H9 (cell line): ENCODE measurements around the gene PREX1. TPM values are rescaled to one million over a fixed set of nuclear protein-coding genes. Genes with fewer than 3 reads are reported as not detected.

Experiments
- DNase-seq: peaks from one replicate; pipeline ENCODE4 v3.0.0-alpha.2; 2017
- H2AFZ ChIP-seq: one replicate; pipeline ENCODE4 v1.6.1; 2013; ENCODE audit warnings: mild to moderate bottlenecking, low read length, control low read depth, moderate library complexity
- H2AK5ac ChIP-seq: 2 replicates; pipeline ENCODE4 v1.6.1; 2013; ENCODE audit warnings: low read length, control low read depth, mixed read lengths; ENCODE audit not compliant: insufficient read length
- H2BK120ac ChIP-seq: one replicate; pipeline ENCODE4 v1.6.1; 2013; ENCODE audit warnings: low read depth, mild to moderate bottlenecking, low read length, control low read depth, inconsistent platforms; ENCODE audit not compliant: poor library complexity, severe bottlenecking
- H2BK12ac ChIP-seq: 2 replicates; pipeline ENCODE4 v1.6.1; 2013; ENCODE audit warnings: low read length, control low read depth, mixed read lengths, low read depth; ENCODE audit not compliant: insufficient read length
- H2BK15ac ChIP-seq: 2 replicates; pipeline ENCODE4 v1.6.1; 2013; ENCODE audit warnings: low read depth, low read length, control low read depth
- H2BK20ac ChIP-seq: one replicate; pipeline ENCODE4 v1.6.1; 2013; ENCODE audit warnings: low read depth, mild to moderate bottlenecking, low read length, control low read depth, inconsistent platforms; ENCODE audit not compliant: poor library complexity, severe bottlenecking
- H2BK5ac ChIP-seq: 2 replicates; pipeline ENCODE4 v1.6.1; 2013; ENCODE audit warnings: low read length, control low read depth, mixed read lengths; ENCODE audit not compliant: insufficient read length
- H3K14ac ChIP-seq: 2 replicates; pipeline ENCODE4 v1.6.1; 2013; ENCODE audit warnings: low read length, control low read depth; ENCODE audit not compliant: insufficient read depth
- H3K18ac ChIP-seq: 2 replicates; pipeline ENCODE4 v1.6.1; 2013; ENCODE audit warnings: low read depth, mild to moderate bottlenecking, mixed read lengths, low read length, control low read depth; ENCODE audit not compliant: insufficient read length
- H3K23ac ChIP-seq: 2 replicates; pipeline ENCODE4 v1.6.1; 2013; ENCODE audit warnings: low read length, control low read depth, mixed read lengths, low read depth; ENCODE audit not compliant: insufficient read length
- H3K23me2 ChIP-seq: 2 replicates; pipeline ENCODE4 v1.6.1; 2013; ENCODE audit warnings: low read depth, mild to moderate bottlenecking, mixed read lengths, low read length, control low read depth; ENCODE audit not compliant: insufficient read length, poor library complexity, severe bottlenecking
- H3K27ac ChIP-seq: 2 replicates; pipeline ENCODE4 v1.5.1; 2013; ENCODE audit warnings: low read length, control low read depth, mixed read lengths, low read depth; ENCODE audit not compliant: insufficient read length
- H3K27me3 ChIP-seq: 2 replicates; pipeline ENCODE4 v1.6.1; 2013; ENCODE audit warnings: low read length, control low read depth, inconsistent platforms; ENCODE audit not compliant: insufficient read depth
- H3K4ac ChIP-seq: 2 replicates; pipeline ENCODE4 v1.6.1; 2013; ENCODE audit warnings: low read depth, mild to moderate bottlenecking, control low read depth, inconsistent platforms, low read length, moderate library complexity
- H3K4me1 ChIP-seq: 2 replicates; pipeline ENCODE4 v1.6.1; 2013; ENCODE audit warnings: low read length, control low read depth, inconsistent platforms; ENCODE audit not compliant: insufficient read depth
- H3K4me2 ChIP-seq: 2 replicates; pipeline ENCODE4 v1.6.1; 2013; ENCODE audit warnings: low read length, control low read depth, mixed read lengths; ENCODE audit not compliant: insufficient read length, insufficient read depth
- H3K56ac ChIP-seq: 2 replicates; pipeline ENCODE4 v1.6.1; 2013; ENCODE audit warnings: low read depth, mild to moderate bottlenecking, mixed read lengths, low read length, control low read depth; ENCODE audit not compliant: insufficient read length
- H3K79me1 ChIP-seq: 2 replicates; pipeline ENCODE4 v1.6.1; 2013; ENCODE audit warnings: low read depth, mild to moderate bottlenecking, moderate library complexity, low read length, control low read depth, inconsistent platforms; ENCODE audit not compliant: insufficient read depth, poor library complexity, severe bottlenecking
- H3K79me2 ChIP-seq: 2 replicates; pipeline ENCODE4 v1.6.1; 2013; ENCODE audit warnings: low read length, control low read depth, inconsistent platforms; ENCODE audit not compliant: insufficient read depth
- H3K9ac ChIP-seq: 2 replicates; pipeline ENCODE4 v1.6.1; 2013; ENCODE audit warnings: low read length, control low read depth, mixed read lengths; ENCODE audit not compliant: insufficient read length; ENCODE audit errors: extremely low read depth
- H3K9me3 ChIP-seq: one replicate; pipeline ENCODE4 v1.6.1; 2013; ENCODE audit warnings: low read depth, low read length, inconsistent platforms; ENCODE audit not compliant: control insufficient read depth
- H3T11ph ChIP-seq: one replicate; pipeline ENCODE4 v1.6.1; 2013; ENCODE audit warnings: mild to moderate bottlenecking, low read length, control low read depth, inconsistent platforms
- H4K20me1 ChIP-seq: one replicate; pipeline ENCODE4 v1.6.1; 2013; ENCODE audit not compliant: control insufficient read depth, insufficient read length, insufficient read depth
- H4K5ac ChIP-seq: 2 replicates; pipeline ENCODE4 v1.6.1; 2013; ENCODE audit warnings: low read depth, mild to moderate bottlenecking, mixed read lengths, low read length, control low read depth; ENCODE audit not compliant: insufficient read length
- H4K8ac ChIP-seq: replicated peaks from 2 replicates; pipeline ENCODE4 v1.6.1; 2013; ENCODE audit warnings: low read length, control low read depth, mixed read lengths, low read depth; ENCODE audit not compliant: insufficient read length
- H4K91ac ChIP-seq: 2 replicates; pipeline ENCODE4 v1.6.1; 2013; ENCODE audit warnings: low read depth, mild to moderate bottlenecking, moderate library complexity, mixed read lengths, low read length, control low read depth; ENCODE audit not compliant: insufficient read length
- H3K27ac Mint-ChIP-seq, 3 experiments: 2 replicates in 2 of 3; 3 replicates in 1 of 3; pipeline ENCODE4 v1.8.0; 2020 to 2021; ENCODE audit warnings: mixed read lengths in 3 of 3, mild to moderate bottlenecking in 1 of 3, moderate library complexity in 1 of 3
- H3K27me3 Mint-ChIP-seq: 2 replicates; pipeline ENCODE4 v1.8.0; 2021; ENCODE audit warnings: low read depth, mild to moderate bottlenecking, moderate library complexity, mixed read lengths
- H3K36me3 Mint-ChIP-seq, 3 experiments: 2 replicates in 2 of 3; 3 replicates in 1 of 3; pipeline ENCODE4 v1.8.0; 2020 to 2021; ENCODE audit warnings: low read depth in 3 of 3, mixed read lengths in 3 of 3; ENCODE audit not compliant: insufficient read depth in 1 of 3
- H3K4me1 Mint-ChIP-seq, 2 experiments: 2 replicates each; pipeline ENCODE4 v1.8.0; 2020; ENCODE audit warnings: mixed read lengths in 2 of 2
- H3K4me3 Mint-ChIP-seq, 2 experiments: 2 replicates in 1 of 2; 3 replicates in 1 of 2; pipeline ENCODE4 v1.8.0; 2020 to 2021; ENCODE audit warnings: mild to moderate bottlenecking in 2 of 2, mixed read lengths in 2 of 2, moderate library complexity in 1 of 2
- H3K9me3 Mint-ChIP-seq, 2 experiments: 2 replicates in 1 of 2; 3 replicates in 1 of 2; pipeline ENCODE4 v1.8.0; 2020; ENCODE audit warnings: mild to moderate bottlenecking in 2 of 2, mixed read lengths in 2 of 2, moderate library complexity in 1 of 2
- WGBS: extraction: QIAGEN DNeasy Blood & Tissue Kit; methylation state at CpG from one replicate; pipeline ENCODE4 v1.1.7; 2013; ENCODE audit warnings: missing lambda C conversion rate, low lambda C conversion rate, mixed read lengths; ENCODE audit not compliant: insufficient read length; ENCODE audit errors: extremely low coverage; 5-methylcytosine and 5-hydroxymethylcytosine counted together
- total RNA-seq: library from RNA; stranded (reverse); gene quantifications from 2 replicates; pipeline ENCODE4 v1.2.1, GENCODE V29; 2021
- TF ChIP-seq, protein P1 (sequence below): fragments of 200-600 bp; sonication (generic); conservative IDR thresholded peaks from 3 replicates; pipeline ENCODE4 v1.8.0; 2021; ENCODE audit warnings: antibody characterized with exemption, mild to moderate bottlenecking

PREX1 gene
- total RNA-seq, 1 experiment from 2014 or later, result 6.6 TPM

DNA sequence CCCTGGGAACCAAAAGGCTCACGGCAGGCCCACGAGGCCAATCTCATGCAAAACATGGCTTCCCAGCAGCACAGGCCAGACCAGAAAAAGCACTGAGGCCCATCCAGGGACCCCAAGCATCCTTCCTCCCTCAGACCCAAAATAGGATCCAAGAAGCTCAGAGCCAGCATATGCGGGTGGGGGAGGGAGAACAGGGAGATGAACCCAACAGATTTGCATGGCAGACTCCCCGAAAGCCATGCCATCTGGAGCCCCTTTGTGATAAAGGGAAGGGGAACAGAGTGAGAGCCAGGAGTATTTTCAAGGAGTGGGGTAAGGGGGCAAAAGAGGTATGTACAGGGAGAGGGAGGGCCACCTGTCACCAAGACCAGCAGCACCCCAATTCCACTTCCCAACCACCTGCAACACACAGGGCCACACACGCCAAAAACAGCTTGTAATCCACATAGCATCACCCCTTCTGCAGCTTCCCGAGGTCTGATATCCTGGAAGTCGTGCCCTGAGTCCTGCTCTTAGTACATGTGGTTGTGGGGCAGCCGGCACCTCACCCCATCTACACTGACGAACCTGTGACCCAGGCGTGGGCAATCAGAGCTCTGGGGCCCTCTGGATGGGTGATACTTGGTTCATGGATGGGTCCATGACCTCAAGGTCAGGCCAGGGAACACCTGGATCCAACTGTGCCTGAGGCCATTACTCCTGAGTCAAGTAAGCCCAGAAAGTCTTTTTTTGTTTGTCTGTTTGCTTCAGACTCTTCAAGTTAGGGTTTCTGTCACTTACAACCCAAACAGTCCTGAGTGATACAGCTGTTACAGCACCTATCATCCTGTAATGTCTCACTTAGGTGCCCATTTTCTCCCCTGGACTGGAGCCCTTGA is 24.4 kb downstream of the PREX1 start:
- H3K4ac ChIP-seq, result no peak overlapping the region
- H3K27ac ChIP-seq, result no peak overlapping the region
- no peak for DNase-seq
- H3K56ac ChIP-seq, result no peak overlapping the region
- H3K14ac ChIP-seq, result no peak overlapping the region
- H4K20me1 ChIP-seq, result no peaks in the 10 kb centered on the region
- H3K27me3 ChIP-seq, result no peaks in the 10 kb centered on the region
- H2BK20ac ChIP-seq, result no peak overlapping the region
- H2BK15ac ChIP-seq, result no peak overlapping the region
- TF ChIP-seq, protein P1, sequence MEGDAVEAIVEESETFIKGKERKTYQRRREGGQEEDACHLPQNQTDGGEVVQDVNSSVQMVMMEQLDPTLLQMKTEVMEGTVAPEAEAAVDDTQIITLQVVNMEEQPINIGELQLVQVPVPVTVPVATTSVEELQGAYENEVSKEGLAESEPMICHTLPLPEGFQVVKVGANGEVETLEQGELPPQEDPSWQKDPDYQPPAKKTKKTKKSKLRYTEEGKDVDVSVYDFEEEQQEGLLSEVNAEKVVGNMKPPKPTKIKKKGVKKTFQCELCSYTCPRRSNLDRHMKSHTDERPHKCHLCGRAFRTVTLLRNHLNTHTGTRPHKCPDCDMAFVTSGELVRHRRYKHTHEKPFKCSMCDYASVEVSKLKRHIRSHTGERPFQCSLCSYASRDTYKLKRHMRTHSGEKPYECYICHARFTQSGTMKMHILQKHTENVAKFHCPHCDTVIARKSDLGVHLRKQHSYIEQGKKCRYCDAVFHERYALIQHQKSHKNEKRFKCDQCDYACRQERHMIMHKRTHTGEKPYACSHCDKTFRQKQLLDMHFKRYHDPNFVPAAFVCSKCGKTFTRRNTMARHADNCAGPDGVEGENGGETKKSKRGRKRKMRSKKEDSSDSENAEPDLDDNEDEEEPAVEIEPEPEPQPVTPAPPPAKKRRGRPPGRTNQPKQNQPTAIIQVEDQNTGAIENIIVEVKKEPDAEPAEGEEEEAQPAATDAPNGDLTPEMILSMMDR, result no peak
- H3K4me2 ChIP-seq, result no peak overlapping the region
- H4K8ac ChIP-seq, result no peak overlapping the region
- H3K23me2 ChIP-seq, result no peaks in the 10 kb centered on the region
- H3K9me3 ChIP-seq, result no peaks in the 10 kb centered on the region
- H2AK5ac ChIP-seq, result no peak overlapping the region
- no peak overlapping the region for H3K9ac ChIP-seq
- H4K5ac ChIP-seq, result no peak overlapping the region
- no CpG with 5 or more reads among the region's 10 CpGs for WGBS
- no peaks in the 10 kb centered on the region for H3K4me1 ChIP-seq
- Mint-ChIP-seq H3K9me3 (peaks cover 6 to 7% of the 10 kb centered on the region in 2 experiments; a peak in 4 of 5 replicates), H3K27ac (no peak overlapping the region), H3K4me1 (peaks cover 4 to 9% of the 10 kb centered on the region in 2 experiments), H3K27me3 (peaks cover 6% of the 10 kb centered on the region), H3K4me3 (no peak overlapping the region; a peak in 1 of 5 replicates), H3K36me3 (peaks cover 0 to 18% (median 7%) of the 10 kb centered on the region in 3 experiments; a peak in 3 of 7 replicates)
- no peak overlapping the region for H3K23ac ChIP-seq
- H3K18ac ChIP-seq, result no peak overlapping the region
- H3K79me2 ChIP-seq, result no peaks in the 10 kb centered on the region
- H2BK120ac ChIP-seq, result no peak overlapping the region
- H2AFZ ChIP-seq, result no peak overlapping the region
- no peaks in the 10 kb centered on the region for H3K79me1 ChIP-seq
- H2BK12ac ChIP-seq, result no peak overlapping the region
- H4K91ac ChIP-seq, result no peak overlapping the region
- no peak overlapping the region for H3T11ph ChIP-seq
- no peak overlapping the region for H2BK5ac ChIP-seq
